Stimulated activated CD4-positive, alpha-beta T cell treated with anti-CD3 and anti-CD28 coated beads, Interleukin-1b, Interleukin-23, amount 100 ng/mL, for 48 hours (primary cell): ENCODE measurements around the gene SDF4.

ENCODE experiments used
- DNase-seq: peaks from one replicate; pipeline ENCODE4 v3.0.0-alpha.2; 2020

SDF4 gene

DNA sequence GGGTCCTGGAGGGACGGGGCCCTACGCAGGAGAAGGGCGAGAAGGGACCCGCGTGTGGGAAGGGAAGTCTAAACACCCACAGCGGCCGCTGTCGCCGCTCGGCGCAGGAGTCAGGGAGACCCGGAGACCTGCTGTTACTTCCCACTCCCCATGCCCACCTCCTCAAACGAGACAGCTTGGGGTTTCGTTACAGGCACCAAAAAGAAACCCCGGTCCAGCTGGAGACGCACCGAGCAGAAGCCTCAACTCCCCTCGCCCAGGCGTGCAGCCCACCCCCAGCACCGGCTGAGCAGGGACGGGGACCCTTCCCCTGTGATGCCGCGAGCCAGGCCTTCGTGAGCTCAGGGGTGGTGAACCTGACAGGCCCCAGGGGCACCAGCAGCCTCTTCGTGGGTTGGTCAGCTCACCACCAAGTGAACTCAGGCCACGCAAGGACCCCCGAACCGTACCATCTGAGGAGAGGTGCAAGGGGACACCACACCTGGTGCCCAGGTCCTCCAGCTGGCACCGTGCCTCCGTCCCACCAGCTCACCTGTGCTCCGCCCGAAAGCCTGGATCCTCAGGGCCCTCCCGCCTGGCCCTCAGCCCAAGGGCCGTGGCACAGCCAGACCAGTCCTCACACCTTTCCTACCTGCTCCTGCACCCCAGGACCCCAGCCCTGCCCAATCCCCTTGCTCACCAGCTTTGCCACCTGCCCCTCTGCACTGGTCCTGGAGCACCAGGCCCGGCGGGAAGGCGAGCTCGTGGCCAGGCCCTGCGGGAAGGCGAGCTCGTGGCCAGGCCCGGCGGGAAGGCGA, 5.0 kb downstream of the SDF4 start:
- DNase-seq = no peak

DNA sequence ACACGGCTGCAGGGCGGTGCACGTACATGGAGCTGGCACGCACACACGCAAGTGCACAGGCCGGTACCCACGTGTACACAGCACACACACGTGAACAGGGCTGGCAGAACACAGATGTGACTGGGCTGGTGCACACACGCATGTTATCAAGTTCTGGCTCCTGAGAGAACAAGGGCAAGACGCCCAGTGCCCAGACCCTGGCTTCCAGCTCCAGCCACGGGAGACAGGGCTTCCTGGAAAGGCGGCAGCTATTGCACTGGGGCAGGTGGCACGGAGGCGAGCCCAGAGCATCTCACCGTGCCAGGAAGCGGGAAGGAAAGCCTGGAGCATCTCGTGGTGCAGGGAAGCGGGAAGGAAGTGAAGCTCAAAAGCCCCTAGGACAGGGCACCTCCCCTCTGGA, 5.9 kb downstream of the SDF4 start:
- no peak for DNase-seq

DNA sequence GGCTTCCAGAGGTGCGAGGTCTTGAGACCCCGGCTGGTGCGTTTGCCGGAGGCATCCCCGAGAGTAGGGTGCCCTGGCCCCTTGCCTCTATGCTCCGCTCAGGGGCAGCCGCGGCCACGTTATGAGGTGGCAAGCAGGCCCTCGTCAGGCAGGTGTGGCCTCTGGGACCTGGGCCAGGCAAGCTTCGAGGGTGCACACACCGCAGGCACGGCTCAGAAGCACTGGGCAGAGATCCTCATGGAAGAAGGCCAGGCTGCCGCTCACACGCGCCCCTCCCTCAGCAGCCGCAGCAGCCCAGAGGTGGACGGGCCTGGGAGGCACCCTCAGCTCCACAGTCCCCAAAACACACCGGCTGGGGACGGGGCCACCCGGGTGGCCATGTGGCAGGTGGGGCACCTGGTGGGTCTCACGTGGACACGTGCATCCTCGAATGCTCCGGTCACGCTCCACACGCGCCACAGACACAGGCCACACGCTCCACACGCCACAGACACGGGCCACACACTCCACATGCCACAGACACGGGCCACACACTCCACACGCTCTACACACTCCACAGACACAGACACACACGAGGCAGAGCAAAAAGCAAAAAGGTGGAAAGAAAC, 6.5 kb downstream of the SDF4 start:
- no peak for DNase-seq

DNA sequence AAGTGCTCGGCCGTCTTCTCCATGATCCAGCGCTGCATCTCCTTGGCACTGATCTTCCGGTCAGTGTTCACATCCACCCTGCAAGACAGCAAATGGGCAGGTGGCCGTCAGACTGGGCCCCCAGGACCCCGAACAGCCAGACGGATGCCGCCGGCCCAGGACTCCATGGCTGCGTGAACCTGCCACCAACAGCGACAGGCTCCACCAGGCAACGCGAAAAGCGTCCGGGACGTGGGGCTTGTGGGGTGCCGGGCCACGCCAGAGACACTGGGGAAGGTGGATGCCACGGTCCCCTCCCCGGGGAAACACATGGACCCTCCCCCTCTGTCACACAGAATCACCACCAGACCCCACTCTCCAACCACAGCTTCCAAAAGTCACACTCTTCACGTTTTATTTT, 7.9 kb downstream of the SDF4 start:
- no peak for DNase-seq

DNA sequence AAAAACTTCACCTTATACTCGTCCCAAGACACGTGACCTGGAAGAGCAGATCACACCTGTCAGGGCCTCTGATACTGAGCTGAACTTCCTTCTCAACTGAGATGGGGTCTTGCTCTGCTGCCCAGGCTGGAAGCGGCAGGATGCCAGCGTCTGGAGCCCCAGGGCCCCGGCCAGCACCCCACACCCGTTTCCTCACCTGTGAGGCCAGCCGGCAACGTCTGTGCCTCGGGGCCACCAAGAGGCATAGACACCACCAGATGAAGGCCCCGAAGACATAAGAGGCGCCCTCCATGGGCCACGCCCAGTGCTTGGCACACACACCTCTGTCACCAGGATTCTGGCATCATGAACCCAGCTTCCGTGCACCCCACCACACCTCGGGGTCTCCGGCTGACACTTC, 8.5 kb downstream of the SDF4 start:
- no peak for DNase-seq

DNA sequence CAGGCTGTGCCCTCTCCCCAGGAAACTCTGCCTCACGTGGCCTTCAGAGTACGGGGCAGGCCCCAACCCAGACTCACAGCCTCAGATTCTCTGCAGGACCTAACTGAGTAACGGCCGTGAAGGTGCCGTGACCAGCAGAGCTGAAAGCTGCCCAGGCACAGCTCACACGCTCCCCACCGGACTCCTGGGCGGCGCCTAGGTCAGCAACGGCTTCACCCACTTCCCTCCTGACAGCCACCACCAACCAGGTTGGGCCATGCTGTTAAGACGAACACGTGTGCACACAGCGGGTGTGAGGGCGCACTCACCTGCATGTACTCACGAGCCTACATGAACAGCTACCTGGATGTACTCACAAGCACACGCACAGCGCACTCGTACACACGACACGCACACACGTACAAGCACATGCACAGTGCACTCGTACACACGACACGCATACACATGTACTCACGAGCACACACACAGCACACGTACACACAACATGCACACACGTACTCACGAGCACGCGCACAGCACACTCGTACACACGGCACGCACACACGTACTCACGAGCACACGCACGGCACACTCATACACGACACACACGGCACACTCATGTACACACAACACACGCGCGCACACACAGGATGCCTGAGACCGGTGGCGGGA, 9.1 kb downstream of the SDF4 start:
- DNase-seq = no peak

DNA sequence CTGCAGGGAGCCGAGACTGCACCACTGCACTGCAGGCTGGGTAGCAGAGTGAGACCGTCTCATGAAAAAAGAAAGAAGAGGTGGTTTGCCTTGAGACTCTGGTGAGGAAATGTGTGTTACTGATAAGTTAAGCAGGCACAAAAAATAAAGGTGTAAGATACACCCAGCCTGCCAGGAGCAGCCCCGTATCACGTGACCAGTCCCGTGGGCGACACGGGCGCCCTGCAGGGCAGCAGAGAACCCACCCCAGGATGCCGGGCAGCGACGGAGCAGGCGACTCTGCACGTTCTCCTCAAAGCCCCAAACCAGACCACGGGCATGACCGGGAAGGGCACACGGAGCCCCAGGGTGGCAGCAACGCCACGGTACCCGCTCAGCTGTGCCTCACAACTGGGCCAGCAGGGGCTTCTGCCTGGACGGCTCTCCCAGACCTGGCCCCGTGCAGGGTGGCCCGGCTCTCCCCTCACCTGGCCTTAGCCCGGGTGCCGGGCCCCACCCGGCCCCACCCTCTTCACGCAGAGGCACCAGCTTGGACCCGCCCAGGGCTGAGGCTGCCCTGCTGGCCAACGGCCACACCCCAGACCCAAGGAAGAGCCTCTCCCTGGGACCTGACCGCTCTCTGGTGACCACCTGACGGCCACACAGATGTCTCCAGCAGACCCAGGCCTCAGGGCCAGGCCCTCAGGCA, 9.8 kb downstream of the SDF4 start:
- no peak for DNase-seq

DNA sequence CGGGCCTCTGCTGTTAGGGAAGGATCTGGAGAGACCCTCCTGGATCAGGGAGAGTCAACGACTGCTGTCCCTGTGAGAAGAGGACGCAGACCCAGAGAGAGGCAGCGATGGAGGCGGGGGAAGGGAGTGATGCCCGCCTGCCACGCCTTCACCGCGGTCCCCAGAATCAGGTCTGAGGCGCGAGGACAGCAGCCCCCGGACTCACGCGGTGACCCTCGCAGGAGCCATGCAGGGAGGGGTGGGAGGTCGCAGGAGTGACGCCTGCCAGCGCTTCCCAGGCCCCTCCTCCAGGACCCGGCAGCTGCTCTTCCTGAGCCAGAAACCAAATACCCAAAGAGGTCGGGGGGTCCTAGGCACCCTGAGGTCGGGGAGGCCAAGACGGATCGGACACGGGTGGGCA, 11.6 kb downstream of the SDF4 start:
- DNase-seq = no peak

DNA sequence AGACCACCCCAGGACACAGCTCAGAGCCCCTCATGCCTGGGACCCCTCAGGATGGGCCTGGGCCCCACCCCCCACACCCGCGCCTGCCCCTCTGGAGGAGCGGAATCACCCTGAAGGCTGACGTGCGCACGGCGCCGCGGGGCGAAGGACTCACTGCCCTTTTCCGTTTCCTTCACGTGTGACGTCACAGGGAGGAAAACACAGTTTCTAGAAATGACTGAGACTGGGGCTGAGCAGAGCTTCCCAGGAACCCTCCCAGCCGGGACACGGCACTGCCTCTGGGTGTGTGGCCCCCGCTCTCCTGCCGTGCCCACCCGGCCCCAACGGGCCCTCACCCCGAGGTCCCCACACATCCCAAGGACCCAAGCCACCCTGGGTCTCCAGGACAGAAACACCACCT, 12.5 kb downstream of the SDF4 start:
- DNase-seq = peak; percentile 61

DNA sequence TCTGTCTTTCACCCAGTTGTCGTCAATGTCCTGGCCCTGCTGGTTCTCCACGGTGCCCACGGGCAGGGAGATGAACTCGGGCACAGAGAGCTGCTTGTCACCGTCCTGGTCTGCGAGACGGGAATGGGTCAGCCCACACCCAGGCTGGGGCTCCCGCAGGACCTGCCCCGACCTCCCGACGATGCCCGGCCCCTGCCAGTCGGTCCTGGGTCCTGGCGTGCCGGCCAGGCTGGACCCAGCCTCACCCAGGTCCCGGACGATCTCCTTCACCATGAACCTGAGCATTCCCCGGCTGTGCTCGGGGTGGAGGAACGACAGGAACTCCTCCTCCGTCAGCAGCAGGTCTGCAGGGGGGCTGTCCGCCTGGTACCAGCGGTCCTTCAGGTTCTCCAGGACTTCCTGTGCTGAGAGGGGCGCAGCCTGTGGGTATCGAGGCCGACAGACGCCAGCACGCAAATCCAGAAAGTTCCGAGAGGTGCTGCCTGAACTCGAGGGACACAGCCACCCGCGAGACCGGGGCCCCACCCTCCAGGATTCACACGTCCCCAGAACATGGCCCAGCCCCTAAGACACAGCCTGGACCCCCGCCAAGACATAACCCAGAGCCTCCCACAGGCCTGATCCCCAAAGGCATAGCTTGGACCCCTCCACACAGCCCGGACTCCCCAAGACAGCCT, 13.1 kb downstream of the SDF4 start:
- no peak for DNase-seq

DNA sequence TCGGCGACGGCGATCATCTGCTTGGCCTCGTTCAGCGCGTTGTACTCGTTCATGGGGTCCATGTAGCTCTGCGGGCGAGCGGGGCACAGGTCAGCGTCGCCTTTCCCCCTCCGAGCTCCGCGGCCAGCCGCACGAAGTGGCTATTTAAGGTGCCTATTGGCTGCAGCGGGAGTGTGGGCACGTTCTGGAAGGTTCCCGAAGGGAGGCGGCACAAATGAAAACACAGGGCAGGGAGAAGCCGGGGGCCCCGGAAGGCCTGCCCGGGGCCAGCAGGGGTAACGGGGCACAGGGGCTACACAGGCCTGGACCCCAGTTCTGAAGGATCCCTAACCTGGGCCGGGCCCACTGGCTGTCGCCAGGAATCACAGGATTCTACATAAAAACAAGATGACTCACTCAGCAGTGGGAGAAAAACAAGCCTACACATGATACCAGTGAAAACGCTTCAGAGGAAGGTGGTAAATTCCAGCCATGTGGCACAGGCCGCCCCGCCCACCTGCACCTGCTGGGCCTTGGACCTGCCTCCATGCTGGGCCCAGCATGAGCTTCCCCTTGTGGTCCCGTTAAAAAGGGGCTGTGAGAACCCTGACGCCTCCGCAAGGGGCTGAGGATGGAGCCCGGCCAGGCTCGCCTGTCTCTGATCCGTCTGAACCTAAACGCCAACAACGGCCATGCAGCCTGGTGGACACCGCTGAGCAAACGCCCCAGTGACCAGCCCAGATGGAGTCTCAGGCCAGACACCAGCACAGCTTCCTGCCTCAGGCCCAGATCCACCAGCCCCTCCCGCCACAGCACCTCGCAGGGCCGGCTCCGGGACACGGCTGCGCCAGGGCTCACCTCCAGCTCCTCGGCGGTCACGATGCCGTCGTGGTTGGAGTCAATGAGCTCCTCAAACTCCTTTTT, 13.9 kb downstream of the SDF4 start:
- DNase-seq = no peak

DNA sequence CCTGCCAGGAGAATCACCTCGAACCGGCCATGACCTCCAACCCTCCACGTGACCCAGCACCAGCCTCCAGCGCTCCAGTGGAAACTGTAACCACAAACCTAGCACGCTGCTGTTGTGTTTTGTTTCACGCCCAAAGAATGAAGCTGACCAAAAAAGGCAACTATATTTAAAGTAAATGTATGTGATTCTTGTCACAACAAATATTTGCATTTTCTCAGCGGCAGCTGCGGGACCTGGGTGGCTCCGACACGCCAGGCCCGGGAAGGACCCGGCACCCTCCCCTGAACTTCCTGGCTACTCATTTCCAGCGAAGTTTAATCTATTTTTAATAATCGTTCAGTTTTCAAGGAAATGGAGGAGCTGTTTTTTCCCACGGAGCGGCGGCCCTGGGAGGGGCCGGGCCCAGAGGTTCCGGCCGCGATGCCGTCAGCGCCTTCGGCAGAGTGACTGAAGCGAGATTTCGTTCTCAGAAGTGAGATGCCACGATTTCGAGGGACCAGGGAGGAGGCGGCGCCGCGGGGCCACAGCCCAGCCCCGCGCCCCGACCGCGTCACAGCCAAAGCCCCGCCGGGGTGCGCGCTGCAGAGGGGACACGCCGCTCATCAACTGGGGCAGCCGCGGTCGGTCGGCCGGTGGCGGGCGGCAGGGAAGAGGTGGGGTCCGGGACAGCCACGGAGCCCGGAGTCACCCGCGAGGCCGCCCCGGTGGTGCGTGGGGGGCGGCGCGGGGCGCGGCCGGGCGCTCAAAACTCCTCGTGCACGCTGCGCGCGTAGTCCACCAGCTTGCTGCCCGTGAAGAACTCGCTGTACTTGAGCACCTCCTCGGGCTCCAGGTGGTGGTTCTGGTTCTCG, 14.8 kb downstream of the SDF4 start:
- no peak for DNase-seq

DNA sequence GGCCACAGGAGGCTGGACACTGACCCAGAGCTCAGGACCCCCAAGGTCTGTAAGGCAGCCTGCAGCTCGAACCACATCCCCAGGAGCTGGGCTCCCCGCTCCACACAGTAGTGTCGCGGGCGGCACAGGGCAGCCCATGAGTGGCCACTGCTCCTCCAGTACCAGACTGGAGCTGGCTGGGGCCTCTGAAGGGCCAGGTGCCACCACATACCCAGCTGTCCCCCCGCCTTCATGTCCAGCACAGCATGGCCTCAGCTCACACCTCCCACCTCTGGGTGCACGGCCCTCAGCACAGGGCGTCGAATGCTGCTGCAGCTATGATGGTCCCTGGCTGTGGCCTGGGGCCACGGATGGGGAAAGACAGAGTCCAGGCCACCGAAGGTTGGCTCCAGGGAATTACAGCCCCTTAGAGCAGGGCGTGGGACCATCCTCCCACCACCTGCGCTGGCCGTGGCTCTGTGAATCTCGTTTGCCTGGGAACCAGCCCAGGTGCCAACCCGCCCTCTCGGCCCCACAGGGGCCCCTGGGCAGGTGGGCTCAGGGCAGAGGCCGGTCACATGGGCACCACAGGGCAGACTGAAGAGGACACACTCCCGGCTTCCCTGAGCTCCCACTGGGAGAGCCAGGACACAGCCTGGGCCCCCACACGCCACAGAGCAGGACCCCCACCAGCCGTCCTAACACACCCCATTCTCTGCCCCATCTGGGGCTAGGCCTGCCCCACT, 15.8 kb downstream of the SDF4 start:
- no peak for DNase-seq

DNA sequence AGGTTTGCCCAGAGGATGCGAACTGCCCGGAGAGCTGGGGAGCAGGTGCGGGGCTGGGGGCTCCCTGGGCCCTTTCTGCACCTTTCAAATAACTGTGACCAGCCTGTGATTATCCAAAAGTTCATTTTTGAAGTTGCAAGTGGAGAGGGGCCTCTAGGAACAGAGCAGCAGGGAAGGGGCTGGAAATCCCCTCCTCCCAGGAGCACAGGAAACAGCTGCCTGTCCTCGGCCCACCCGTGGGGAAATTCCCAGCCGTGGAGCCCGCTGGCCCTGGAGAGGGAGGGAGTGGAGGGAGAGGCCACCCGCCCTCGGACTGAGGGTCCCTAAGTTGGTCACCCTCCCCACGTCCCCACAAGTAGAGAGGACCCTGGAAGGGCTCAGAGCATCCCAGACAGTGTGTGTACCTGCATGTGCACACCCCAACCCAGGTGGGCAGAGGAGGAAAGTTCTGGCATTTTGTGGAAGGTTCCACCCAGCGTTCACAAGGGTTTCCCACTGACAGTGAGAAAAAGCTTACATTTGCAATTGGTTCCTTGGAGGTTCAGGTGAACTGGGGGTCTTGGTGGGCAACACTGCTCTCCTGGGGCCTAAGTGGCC, 16.6 kb downstream of the SDF4 start:
- DNase-seq = no peak

DNA sequence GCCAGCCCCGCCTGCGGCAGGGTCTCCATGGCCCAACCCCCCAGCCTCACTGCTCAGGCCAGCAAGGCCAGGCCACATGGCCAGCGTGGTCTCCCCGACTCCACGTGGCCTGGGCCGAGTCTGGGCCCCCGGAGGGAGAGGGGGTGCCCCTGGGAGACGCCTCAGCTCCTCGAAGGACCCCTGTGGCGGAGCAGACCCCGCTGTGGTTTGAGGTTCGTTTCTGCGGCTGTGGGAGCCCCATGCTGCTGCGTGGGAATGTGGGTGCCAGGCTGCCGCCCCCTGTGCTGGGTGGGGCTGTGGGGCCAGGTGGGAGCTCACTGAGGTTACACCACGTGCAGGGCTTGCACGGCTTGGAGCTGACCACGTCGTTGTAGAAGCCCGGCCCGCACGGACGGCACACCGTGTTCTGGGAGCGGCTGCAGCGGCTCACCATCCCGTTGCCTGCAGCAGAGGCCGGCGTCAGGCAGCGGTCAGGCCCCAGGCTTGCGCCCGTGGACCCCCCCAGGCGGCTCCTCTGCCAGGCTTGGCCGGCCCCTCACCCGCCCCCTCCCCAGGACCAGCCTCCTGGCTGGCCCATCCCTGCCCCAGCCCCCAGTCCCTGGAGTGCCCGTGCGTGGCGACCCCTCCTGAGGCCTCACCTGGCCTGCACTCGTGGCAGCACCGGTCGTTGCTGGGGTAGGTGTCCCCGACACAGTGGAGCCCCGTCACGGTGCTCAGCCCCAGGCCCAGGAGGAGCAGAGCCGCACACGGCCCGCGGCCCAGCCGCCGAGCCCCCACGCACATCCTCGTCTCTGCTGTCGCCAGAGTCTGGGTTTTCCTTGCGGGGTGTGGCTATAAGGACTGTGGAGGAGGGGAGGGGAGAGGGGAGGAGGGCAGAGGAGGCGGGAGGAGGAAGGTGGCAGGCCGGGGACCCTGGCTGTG, 18.2 kb downstream of the SDF4 start, which contains the start of gene TNFRSF4:
Gene TNFRSF4, minus strand, starts transcription at position 809 of the 921 bp plus-strand sequence. Its CDS starts 26 bp downstream, at position 783.
- peak; percentile 32 for DNase-seq

DNA sequence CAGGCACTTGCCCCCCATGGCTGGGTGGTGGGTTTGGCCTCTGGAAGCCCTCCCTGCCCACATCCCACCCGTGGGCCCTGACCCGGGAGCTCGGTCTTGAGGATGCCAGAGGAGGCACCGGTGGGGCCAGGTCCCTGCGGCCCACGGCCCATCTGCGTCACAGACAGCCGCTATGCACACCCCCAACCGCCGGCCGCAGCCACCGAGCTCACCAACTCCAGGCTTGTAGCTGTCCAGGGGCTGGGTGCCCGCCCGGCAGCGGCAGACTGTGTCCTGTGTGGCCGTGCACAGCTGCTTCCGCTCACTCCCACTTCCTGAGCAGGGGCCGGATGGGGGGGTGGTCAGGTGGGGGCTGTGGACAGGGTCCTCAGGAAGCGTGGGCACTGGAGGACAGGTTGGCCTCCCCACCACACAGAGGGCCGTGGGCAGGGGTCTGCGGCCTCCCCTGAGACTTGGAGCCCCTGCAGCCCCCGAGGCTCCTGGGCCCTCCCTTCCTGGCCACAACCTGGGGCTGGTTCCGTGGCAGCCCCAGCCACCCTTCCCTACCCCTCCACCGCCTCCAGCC, 18.9 kb downstream of the SDF4 start:
- DNase-seq = peak; percentile 42

DNA sequence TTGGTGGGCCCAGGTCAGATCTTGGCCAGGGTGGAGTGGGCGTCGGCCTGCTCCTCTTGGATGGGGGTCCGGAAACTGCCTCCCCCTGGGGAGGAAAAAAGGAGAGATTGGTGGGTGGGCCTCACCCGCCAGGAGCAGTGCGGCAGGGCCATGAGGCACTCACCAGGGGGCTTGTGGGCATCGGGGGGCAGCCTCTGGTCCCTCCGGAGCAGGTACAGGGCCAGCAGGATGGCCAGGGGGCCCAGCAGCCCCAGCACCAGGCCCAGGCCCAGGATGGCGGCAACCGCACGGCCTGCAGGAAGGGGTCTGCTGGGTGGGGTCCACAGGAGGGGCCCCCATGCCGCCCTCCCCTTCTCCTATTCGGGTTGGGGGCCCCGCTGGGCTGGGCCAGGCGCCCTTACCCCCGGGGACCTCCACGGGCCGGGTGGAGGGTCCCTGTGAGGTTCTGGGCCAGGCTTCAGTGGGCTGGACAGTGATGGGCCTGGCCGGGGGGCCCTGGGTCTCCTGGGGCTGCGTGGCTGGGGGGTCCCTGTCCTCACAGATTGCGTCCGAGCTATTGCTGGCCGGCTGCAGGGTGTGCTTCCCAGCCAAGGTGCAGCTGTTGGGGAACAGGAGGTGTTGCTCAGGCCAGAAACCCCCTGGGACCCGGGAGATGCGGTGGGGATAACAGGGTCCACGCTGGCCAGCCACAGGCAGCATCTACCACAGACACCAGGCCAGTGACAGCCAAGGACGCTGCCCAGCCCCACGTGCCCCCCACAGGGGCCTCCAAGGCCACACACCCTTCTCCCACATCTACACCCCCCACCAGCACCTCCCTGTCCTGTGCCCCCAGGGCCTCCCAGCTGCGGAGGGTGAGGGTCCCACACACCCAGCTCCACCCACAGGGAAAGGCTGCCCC, 20.0 kb downstream of the SDF4 start:
- DNase-seq = peak; percentile 4
